GM13976 (cell line): ENCODE data around the gene PDIK1L.

Experiments
- DNase-seq: peaks from one replicate; pipeline ENCODE4 v3.0.0; 2012; ENCODE audit warnings: low spot score
- in situ Hi-C: fragments of 300-500 bp; cut with MboI; formaldehyde crosslinking; loops from one replicate; pipeline ENCODE4 v1.12.0; 2022; ENCODE audit warnings: low sequenced_read_pairs, mixed read lengths, inconsistent platforms; ENCODE audit not compliant: unreplicated experiment
- TF ChIP-seq, protein P1 (sequence below): IDR thresholded peaks from 2 replicates; pipeline ENCODE4 v1.5.1; 2012; ENCODE audit warnings: borderline replicate concordance, mild to moderate bottlenecking; ENCODE audit not compliant: insufficient read depth; ENCODE audit errors: extremely low read depth, missing control alignments, control extremely low read depth

Gene PDIK1L

DNA sequence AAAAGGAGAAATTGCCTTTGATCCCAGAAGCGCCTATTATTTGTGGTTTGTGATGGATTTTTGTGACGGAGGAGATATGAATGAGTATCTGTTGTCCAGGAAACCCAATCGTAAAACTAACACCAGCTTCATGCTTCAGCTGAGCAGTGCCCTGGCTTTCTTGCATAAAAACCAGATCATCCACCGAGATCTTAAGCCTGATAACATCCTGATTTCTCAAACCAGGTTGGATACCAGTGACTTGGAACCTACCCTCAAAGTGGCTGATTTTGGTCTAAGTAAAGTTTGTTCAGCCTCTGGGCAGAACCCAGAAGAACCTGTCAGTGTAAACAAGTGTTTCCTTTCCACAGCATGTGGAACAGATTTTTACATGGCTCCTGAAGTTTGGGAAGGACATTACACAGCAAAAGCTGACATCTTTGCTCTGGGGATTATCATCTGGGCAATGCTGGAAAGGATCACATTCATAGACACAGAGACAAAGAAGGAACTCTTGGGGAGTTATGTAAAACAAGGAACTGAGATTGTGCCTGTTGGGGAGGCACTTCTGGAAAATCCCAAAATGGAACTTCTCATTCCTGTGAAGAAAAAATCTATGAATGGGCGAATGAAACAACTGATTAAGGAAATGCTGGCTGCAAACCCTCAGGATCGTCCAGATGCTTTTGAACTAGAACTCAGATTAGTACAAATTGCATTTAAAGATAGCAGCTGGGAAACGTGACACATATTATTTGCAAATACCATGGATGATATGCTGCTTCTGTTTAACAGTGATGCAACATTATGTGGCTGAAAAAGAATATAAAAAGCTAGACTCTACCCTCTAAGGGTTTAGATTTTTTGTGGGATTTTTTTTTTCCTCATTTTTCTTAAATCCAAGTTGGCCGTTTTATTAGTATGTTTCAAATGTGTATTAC, 10.5 kb downstream of the PDIK1L start:
- DNase-seq = no peak
- TF ChIP-seq, protein P1, sequence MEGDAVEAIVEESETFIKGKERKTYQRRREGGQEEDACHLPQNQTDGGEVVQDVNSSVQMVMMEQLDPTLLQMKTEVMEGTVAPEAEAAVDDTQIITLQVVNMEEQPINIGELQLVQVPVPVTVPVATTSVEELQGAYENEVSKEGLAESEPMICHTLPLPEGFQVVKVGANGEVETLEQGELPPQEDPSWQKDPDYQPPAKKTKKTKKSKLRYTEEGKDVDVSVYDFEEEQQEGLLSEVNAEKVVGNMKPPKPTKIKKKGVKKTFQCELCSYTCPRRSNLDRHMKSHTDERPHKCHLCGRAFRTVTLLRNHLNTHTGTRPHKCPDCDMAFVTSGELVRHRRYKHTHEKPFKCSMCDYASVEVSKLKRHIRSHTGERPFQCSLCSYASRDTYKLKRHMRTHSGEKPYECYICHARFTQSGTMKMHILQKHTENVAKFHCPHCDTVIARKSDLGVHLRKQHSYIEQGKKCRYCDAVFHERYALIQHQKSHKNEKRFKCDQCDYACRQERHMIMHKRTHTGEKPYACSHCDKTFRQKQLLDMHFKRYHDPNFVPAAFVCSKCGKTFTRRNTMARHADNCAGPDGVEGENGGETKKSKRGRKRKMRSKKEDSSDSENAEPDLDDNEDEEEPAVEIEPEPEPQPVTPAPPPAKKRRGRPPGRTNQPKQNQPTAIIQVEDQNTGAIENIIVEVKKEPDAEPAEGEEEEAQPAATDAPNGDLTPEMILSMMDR = no peak
- in situ Hi-C loops = no loop called here

DNA sequence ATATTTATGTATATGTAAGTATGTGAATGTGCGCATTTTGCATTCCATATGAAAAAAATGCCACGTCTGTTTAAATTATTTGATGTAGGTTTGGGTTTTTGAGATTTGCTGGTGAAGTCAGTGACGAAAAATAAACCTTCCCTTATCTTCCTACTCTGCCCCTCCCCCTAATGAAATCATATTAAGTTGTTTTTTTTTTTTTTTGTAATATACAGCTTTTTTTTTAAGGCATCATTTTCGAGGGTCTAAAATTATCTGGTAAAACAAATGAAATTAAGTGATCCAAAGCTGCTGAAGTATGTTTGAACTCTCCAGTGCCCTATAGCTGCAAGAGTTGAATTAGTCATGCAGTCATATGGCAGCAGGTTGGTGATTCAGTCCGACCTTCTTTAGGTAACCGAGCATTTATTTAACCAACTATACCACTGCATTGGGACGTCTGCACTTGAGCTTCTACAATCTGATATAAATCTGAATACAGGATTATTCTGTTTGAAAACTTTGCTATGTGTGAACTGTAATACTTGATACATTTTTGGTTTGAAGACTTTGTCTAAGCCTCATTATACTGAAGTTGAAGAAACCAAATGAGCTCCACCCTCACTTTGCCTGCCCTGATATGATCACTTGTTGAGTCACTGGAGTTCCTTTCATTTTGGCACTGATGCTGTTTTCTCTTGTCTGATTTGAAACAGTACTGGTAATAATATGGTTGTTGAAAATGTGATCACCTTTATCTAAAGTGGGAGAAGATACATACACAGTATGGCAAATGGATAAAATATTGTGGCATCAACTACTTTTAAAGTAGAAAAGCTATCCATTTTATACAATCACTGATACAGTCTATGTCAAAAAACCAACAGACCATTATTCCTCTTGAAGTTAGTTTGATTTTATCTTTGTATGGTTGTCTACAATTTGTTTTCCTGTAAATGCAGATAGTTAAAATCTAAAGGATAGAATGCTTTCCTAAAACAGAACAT, 11.7 kb downstream of the PDIK1L start:
- TF ChIP-seq, protein P1 = no peak
- in situ Hi-C loops = no loop called here
- no peak for DNase-seq

DNA sequence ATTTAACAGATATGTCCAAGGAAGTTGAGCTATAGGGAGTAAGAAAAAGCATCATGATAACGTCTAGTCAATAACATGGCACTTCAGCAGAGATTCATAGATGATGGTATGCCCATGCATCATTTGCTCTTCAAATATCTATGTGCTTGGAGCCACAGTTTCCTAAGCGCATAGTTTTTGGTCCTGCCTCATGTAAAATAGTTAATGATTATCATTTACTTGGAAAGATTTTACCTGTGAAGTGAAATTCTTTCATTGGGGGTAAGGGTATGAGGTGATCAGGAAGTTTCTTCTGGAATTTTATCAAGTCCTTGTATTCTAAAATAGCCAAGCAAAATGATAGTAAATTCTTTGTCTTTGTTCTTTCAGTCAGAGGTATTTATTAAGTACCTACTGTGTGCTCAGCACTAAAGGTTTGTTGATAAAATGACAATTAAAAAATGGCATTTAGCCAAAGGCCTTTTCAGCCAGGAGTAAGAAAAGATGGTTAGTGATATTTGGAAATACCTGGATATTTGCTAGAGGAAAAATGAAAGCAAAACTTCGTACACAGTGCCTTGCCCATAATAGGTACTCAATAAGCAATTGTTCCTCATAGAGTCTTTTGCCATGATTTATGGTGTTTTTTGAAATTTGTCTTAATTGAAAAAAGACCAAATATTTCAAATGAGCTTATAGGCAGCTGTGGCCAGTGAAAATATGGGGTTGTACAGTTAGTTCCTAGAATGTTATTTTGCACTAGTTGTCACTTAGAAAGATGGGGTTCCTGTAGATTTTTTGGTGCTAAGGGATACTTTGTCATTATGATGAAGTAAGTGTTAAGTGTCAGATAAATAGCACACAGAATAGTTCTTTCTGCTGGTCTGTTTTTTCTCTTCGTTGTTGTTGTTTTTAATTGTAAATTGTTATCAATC, 13.1 kb downstream of the PDIK1L start:
- no peak for DNase-seq
- in situ Hi-C loops = no loop called here
- TF ChIP-seq, protein P1 = no peak

DNA sequence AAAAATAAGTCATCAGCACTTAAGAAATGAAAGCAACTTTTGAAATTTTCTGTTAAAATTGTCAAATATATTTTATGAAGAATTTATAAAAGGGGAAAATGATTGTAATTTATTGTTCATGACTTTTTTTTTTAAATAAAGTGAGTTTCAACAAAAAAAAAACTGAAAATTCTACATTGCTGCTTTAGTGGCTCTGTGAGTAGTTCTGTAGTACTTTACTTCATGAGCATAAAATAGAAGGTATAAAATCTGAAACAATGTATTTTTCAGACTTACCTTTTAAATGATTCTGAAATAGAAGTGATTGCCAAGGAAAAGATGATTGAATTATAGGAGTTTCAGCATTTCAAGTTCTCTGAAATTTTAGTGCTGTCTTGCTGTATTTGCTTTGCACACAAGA, 13.8 kb downstream of the PDIK1L start:
- DNase-seq = no peak
- in situ Hi-C loops = no loop called here
- TF ChIP-seq, protein P1 = no peak

DNA sequence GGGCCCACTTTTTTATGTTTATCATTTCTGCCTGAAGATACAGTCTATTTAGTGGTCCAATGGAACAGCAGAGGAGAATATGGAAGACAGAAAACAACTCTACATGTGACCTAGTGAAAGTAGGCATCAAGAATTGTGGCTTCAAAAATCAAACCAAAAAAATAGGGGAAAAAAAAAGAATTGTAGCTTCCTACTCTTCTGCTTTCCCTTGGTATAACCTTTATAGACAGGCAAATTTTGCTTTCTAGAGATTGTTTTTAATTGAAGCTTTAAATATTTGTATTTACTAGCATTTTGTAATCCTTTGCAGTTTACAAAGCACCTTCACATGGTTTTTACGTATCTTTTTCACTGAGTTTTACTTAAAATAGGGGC, 14.3 kb downstream of the PDIK1L start:
- no peak for DNase-seq
- in situ Hi-C loops = no loop called here
- TF ChIP-seq, protein P1 = no peak
